Common myeloid progenitor, CD34-positive (primary cell): ENCODE data around the gene MCM7.
A peak's percentile ranks its signal among the peaks of the same experiment; 100 is the strongest.

Experiments used
- CTCF ChIA-PET: fragments of 350-600 bp; sonication (Branson Sonifier 250); formaldehyde crosslinking; loops from one replicate; lab custom pipeline; 2021; ENCODE audit warnings: antibody characterized with exemption; lab: Charles Lee
- POLR2A ChIA-PET: fragments of 350-600 bp; sonication (Branson Sonifier 250); formaldehyde crosslinking; loops from one replicate; lab custom pipeline; 2021; ENCODE audit warnings: antibody characterized with exemption; lab: Charles Lee
- DNase-seq, 3 donors: peaks; one replicate each; pipeline versions ENCODE4 v3.0.0 to v3.0.0-alpha.2; 2013
- H3K27ac ChIP-seq, 2 experiments: 1 replicate in 1 of 2; 2 replicates in 1 of 2; pipeline ENCODE4 v1.7.0; 2013; ENCODE audit warnings: inconsistent platforms in 2 of 2, low read length in 2 of 2, mild to moderate bottlenecking in 2 of 2, low read depth in 1 of 2, moderate library complexity in 1 of 2; ENCODE audit not compliant: severe bottlenecking in 2 of 2, insufficient read depth in 1 of 2, poor library complexity in 1 of 2
- H3K27me3 ChIP-seq, 5 experiments: replicated peaks in 2 of 5; 1 replicate in 3 of 5; 2 replicates in 2 of 5; pipeline versions ENCODE4 v1.6.1 to v1.7.0; 2013; ENCODE audit warnings: low read length in 4 of 5, mild to moderate bottlenecking in 2 of 5, moderate library complexity in 2 of 5, inconsistent platforms in 1 of 5; ENCODE audit not compliant: insufficient read depth in 5 of 5, control insufficient read depth in 4 of 5
- H3K36me3 ChIP-seq, 4 experiments: 1 replicate in 2 of 4; 2 replicates in 2 of 4; pipeline versions ENCODE4 v1.6.1 to v1.7.0; 2013; ENCODE audit warnings: low read length in 3 of 4, control low read depth in 1 of 4, mild to moderate bottlenecking in 1 of 4; ENCODE audit not compliant: control insufficient read depth in 4 of 4, insufficient read depth in 4 of 4
- H3K4me1 ChIP-seq, 4 experiments: 1 replicate in 3 of 4; 2 replicates in 1 of 4; pipeline versions ENCODE4 v1.6.1 to v1.7.1; 2013; ENCODE audit warnings: low read length in 3 of 4, mild to moderate bottlenecking in 3 of 4, control low read depth in 1 of 4, inconsistent platforms in 1 of 4, moderate library complexity in 1 of 4; ENCODE audit not compliant: control insufficient read depth in 4 of 4, insufficient read depth in 4 of 4; ENCODE audit errors: control extremely low read depth in 1 of 4
- H3K4me3 ChIP-seq, 7 experiments: 1 replicate in 4 of 7; 2 replicates in 3 of 7; pipeline versions ENCODE4 v1.5.1 to v1.7.0; 2013; ENCODE audit warnings: mild to moderate bottlenecking in 7 of 7, low read length in 6 of 7, moderate library complexity in 6 of 7, inconsistent platforms in 2 of 7, low read depth in 2 of 7, control low read depth in 1 of 7; ENCODE audit not compliant: insufficient read depth in 4 of 7, control insufficient read depth in 1 of 7; ENCODE audit errors: extremely low read depth in 1 of 7
- H3K9me3 ChIP-seq, 5 experiments: 1 replicate in 4 of 5; 2 replicates in 1 of 5; pipeline versions ENCODE4 v1.6.1 to v1.7.1; 2013; ENCODE audit warnings: low read length in 4 of 5, mild to moderate bottlenecking in 2 of 5, inconsistent platforms in 1 of 5, low read depth in 1 of 5, moderate library complexity in 1 of 5; ENCODE audit not compliant: control insufficient read depth in 4 of 5, insufficient read depth in 2 of 5; ENCODE audit errors: control extremely low read depth in 1 of 5
- WGBS: methylation state at CpG from one replicate; pipeline ENCODE4 v1.1.5; 2013; ENCODE audit not compliant: insufficient coverage; 5-methylcytosine and 5-hydroxymethylcytosine counted together

MCM7 gene

DNA sequence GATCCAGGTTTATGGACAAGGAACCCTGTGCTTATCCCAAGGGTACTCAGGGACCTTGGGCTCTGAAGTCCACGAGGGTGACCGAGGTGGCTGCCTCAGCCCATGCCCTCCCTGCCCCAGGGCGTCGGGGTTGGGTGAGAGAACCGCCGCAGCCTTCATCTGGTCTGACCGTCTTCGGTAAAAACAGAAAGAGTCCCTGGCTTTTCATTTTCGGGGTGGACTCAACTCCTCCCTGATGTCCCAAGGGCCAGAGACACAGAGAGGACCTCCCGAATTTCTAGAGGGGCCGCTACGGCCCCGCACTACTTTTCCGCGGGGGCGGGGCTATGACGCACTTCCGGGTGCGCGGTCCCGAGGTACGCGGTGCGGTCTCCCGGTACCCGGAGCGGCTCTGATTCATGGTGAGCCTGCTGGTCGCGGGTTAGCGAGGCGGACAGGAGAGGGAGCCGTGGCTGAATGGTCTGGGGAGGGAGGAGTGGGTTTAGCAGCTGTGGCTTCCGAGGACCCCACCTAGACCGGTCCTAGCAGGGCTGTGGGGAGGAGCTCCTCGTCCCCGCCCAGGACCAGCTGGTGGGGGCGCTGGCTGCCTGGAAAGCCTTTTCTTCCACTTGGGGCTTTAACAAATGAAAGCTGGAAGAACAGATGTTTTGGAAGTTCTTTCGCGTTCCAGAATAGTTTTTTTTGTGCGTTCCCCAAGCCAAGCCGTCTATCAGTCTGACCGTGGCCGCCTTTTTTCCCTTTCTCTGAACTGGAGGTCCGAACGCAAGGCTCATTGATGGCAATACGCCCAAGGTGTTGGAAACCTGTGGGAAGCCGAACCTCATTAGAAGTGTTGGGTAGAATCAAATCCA lies 51.5 kb downstream of the MCM7 start, which contains the start of gene ZSCAN21:
Gene ZSCAN21, plus strand, starts transcription at position 334 of the 851 bp plus-strand sequence. CDS start 7,233 bp downstream, outside the sequence.
- Histone ChIP-seq H3K4me1 (peaks cover 0 to 20% (median 15%) of the 10 kb centered on the region in 4 experiments), H3K27ac (peak within 1 kb of the TSS; percentile 82 to 94), H3K27me3 (no peaks in the 10 kb centered on the region), H3K9me3 (no peaks in the 10 kb centered on the region), H3K36me3 (peaks cover 0 to 4% (median under 1%) of the 10 kb centered on the region in 4 experiments), H3K4me3 (peak within 1 kb of the TSS; percentile 82 to 98 (median 93))
- peak; percentile 85 to 89 (median 86) for DNase-seq
- WGBS, result 2% methylated on average over 35 of the region's 47 CpGs
- ChIA-PET CTCF (interaction anchor here (1.2 to 17.5 kb wide), 8 partner anchors 15 to 71 kb away, joined by 3 to 258 read pairs (median 4); partner anchors contain the start of gene ZNF3), POLR2A (interaction anchor here (0.6 to 1.3 kb wide), 4 partner anchors 31 to 52 kb away, joined by 3 to 6 read pairs (median 4); partner anchors contain the start of gene ZKSCAN1)

DNA sequence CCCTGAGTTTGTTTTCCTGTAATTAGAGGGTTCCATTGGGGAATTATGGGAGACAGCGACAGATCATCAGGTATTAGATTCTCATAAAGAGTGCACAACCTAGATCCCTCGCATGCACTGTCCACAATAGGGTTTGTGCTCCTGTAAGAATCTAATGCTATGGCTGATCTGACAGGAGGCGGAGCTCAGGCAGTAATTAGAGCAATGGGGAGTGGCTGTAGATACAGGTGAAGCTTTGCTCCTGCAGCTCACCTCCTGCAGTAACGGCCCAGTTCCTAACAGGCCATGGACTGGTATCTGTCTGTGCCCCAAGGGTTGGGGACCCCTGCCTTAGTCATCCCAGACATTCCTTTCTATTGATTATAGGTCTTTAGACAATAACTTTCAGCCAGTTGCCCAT lies 52.5 kb downstream of the MCM7 start:
- Histone ChIP-seq H3K27ac (no peak overlapping the region), H3K4me3 (no peak overlapping the region), H3K9me3 (no peaks in the 10 kb centered on the region), H3K4me1 (peaks cover 0 to 29% (median 19%) of the 10 kb centered on the region in 4 experiments), H3K27me3 (no peaks in the 10 kb centered on the region), H3K36me3 (peaks cover 0 to 4% (median under 1%) of the 10 kb centered on the region in 4 experiments)
- ChIA-PET CTCF (interaction anchor here (1.3 to 17.5 kb wide), 4 partner anchors 16 to 56 kb away, joined by 3 to 258 read pairs (median 4); partner anchors contain the start of gene ZNF3), POLR2A (no interaction called here)
- 95% methylated on average over 4 of the region's 4 CpGs for WGBS
- no peak for DNase-seq

DNA sequence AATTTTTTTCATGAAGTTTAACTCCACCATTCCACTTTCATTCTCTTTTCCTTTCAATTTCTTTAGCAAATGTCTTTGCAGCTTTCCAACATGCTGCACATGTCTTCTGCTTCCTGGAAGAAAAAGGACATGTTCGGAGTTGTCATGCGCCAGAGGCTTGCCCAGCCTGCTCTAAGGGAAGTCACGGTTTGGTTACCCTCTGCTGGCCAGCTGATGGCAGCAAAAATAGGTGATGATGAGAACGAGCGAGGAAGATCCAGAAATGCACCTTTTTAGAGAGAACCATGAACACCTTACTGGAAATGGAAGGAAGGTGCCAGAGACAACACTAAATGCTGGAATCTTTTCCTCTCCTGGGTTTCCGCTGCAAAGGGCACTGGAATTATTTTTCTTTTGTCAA lies 56.5 kb downstream of the MCM7 start:
- H3K27ac ChIP-seq, result no peak overlapping the region
- peak overlapping the region in 1 of 7 experiments; percentile 45 for H3K4me3 ChIP-seq
- ChIA-PET POLR2A (interaction anchor here (0.9 kb wide), 1 partner anchor 30 kb away, joined by 3 read pairs; the partner anchor contains the start of gene ZKSCAN1), CTCF (interaction anchor here (0.8 to 5.5 kb wide), 10 partner anchors 9 to 130 kb away, joined by 3 to 44 read pairs (median 4); partner anchors contain the start of gene ZKSCAN1)
- H3K27me3 ChIP-seq, result no peaks in the 10 kb centered on the region
- no peaks in the 10 kb centered on the region for H3K36me3 ChIP-seq
- H3K9me3 ChIP-seq, result no peaks in the 10 kb centered on the region
- peak; percentile 75 to 82 (median 77) for DNase-seq
- H3K4me1 ChIP-seq, result peaks cover 15 to 47% (median 30%) of the 10 kb centered on the region in 4 experiments
- WGBS, result 17% methylated on average over 6 of the region's 6 CpGs
